Lower leg skin (tissue), 3 donors: ENCODE measurements around the gene UNKL.

ENCODE experiments used
- CTCF ChIP-seq, 3 donors: fragments of 450-650 bp; IDR thresholded peaks; one replicate each; pipeline ENCODE4 v1.5.1; 2016; ENCODE audit warnings: antibody characterized with exemption in 3 of 3, mild to moderate bottlenecking in 3 of 3, moderate library complexity in 2 of 3
- POLR2A ChIP-seq, 2 donors: fragments of 450-650 bp; IDR thresholded peaks; one replicate each; pipeline ENCODE4 v1.6.1; 2016 to 2017; ENCODE audit warnings: antibody characterized with exemption in 2 of 2, mild to moderate bottlenecking in 1 of 2, moderate library complexity in 1 of 2

GRCh38 chr16:1390239-1390779 is 24.2 kb downstream of the UNKL start:
- TF ChIP-seq CTCF (IDR thresholded peaks at IDR 0.05) (no peak), POLR2A (IDR thresholded peaks at IDR 0.05) (no peak)
